Activated CD4-positive, alpha-beta T cell treated with anti-CD3 and anti-CD28 coated beads, Interleukin-2, amount 50 U/mL, for 48 hours (primary cell): ENCODE results near the gene TMEM8B.

Source experiments
- DNase-seq, 2 experiments: peaks; one replicate each; pipeline ENCODE4 v3.0.0-alpha.2; 2020

Gene TMEM8B

DNA sequence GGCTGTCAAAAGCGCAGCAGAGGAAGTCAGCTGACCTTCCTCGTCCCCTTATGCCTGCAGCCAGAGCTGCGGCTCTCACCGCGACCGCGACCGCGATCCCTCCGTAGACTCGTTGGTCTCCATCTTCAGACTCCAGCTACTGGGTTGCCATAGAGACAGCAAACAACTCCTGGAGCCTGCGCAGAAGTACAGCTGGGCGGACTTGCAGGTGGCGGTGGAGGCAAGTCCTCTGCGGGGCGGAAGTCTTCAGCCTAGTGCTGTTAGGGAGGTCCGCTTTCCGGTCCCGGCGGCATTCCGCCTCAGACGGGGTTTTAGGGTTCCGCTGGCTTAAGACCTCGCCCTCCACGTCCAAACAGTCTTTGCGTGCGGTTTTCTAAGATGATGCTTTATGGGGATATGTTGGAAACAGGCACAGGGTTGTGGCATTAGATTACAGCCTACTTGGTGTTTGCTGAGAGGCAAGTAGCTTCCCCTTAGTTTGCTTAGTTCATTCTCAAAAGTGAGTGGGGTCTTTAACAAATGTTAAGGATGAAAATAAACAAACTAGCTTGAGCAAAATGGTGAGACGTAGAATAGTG is 16.9 kb upstream of the TMEM8B start, which contains the start of gene SPAG8:
TSS of gene SPAG8 (minus strand) at position 238 of the 578 bp plus-strand sequence. CDS start at position 123, 115 bp downstream.
- DNase-seq: peak; percentile 94

GRCh38 chr9:35813434-35814105 is 15.5 kb upstream of the TMEM8B start:
- no peak for DNase-seq

- DNase-seq: peak; percentile 46 to 54
Observed at GRCh38 chr9:35814106-35814840, 14.8 kb upstream of the TMEM8B start.

- peak; percentile 99 for DNase-seq
Observed at GRCh38 chr9:35814841-35815543, 14.0 kb upstream of the TMEM8B start, which contains the start of gene HINT2. Gene HINT2, minus strand, starts transcription at chr9:35815042. Its CDS starts 63 bp downstream, at chr9:35814979.

- no peak for DNase-seq
Observed at GRCh38 chr9:35816708-35817107, 12.3 kb upstream of the TMEM8B start.

- DNase-seq: no peak
Observed at GRCh38 chr9:35818341-35818740, 10.7 kb upstream of the TMEM8B start.

DNA sequence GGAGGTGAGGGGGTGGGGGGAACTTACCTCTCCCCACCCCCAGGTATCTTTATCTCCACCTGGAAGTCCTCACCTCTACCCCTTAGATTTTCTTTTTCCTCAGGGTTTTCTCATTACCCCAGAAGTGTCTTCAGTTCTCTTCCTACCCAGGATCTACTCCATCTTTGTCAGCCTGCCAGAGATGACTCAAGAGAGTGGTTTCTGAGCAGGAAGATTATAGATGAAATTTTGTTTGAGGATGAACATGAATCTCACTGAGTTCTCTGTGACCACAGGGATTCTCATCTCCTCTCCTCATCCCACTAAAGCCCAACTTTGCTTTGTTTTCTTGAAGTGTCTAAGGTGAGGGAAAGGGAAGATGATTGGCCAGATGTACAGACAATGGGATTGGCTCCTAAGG is 9.0 kb upstream of the TMEM8B start:
- no peak for DNase-seq

- DNase-seq: no peak
Observed at GRCh38 chr9:35822926-35823325, 6.1 kb upstream of the TMEM8B start.

DNA sequence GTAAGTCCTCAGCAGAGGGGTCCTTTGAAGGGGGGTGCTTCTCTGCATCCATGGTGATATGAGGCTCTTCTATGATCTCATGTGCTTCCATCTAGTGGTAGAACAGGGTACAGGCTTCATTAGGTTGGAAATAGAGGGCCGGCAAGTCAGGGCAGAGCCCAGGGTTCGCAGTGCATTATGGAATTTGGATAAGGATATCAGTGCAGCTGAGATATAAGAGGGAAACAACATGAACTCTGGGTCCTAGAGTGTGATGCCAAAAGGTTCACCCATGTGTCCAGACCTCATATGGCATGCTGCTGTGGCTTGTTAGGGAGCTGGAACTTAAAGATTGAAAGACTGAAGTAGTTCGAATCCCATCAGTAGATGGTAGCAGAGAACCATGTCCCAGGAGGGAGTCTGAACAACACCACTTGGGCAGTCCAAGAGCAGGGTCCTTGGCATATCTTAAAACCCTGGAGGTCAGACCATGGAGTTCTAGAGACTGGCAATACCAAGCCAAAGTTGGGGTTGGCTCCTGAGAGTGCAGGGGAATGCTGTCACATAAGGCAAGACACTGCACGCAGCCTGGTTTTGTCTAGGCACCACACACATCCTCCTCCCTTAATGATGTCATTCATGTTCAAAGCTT is 2.8 kb upstream of the TMEM8B start:
- peak in 1 of 2 experiments; percentile 38 for DNase-seq

DNA sequence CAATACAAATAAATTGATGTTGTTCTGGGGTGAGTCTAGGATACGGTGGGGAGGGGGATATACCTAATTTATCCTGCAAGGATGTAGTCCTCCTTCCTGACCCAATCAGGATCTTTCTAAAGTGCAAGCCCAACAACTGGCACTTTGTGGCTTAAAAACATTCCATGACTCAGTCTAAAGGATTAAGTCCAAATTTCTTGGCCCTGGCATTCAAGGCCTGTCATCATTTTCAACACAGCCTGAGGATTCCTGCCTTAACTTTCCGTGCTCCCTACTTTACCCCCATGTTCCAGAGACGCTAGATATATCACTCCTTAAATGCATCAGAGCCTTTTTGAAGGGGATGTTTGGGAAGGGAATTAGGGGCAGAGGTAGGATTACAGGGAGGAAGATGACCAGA is 1.5 kb upstream of the TMEM8B start:
- no peak for DNase-seq

GRCh38 chr9:35828716-35829083 is 328 bp upstream of the TMEM8B start, which contains the start of gene FAM221B:
Gene FAM221B, minus strand, starts transcription at chr9:35828732. Its CDS starts 2,571 bp downstream, at chr9:35826161.
- DNase-seq: peak in 1 of 2 experiments; percentile 28

DNA sequence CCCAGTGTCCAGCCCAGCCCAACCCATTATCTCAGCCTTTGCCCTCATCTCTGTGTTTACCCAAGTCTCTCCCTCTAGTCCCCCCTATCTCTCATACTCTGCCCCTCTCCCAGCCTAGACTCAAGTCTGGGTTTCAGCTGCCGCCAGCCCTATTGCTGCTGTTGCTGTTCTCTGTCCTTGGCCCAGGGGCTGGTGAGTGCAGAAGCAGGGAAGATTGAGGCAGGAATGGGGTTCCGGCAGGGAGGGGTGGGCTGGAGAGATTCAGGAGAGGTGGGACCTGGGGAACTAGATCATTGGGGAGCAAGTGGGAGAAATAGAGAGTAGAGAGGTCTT is 702 bp downstream of the TMEM8B start:
- DNase-seq: no peak

GRCh38 chr9:35831040-35831439 is 2.0 kb downstream of the TMEM8B start:
- no peak for DNase-seq

GRCh38 chr9:35832814-35833213 is 3.8 kb downstream of the TMEM8B start:
- no peak for DNase-seq

DNA sequence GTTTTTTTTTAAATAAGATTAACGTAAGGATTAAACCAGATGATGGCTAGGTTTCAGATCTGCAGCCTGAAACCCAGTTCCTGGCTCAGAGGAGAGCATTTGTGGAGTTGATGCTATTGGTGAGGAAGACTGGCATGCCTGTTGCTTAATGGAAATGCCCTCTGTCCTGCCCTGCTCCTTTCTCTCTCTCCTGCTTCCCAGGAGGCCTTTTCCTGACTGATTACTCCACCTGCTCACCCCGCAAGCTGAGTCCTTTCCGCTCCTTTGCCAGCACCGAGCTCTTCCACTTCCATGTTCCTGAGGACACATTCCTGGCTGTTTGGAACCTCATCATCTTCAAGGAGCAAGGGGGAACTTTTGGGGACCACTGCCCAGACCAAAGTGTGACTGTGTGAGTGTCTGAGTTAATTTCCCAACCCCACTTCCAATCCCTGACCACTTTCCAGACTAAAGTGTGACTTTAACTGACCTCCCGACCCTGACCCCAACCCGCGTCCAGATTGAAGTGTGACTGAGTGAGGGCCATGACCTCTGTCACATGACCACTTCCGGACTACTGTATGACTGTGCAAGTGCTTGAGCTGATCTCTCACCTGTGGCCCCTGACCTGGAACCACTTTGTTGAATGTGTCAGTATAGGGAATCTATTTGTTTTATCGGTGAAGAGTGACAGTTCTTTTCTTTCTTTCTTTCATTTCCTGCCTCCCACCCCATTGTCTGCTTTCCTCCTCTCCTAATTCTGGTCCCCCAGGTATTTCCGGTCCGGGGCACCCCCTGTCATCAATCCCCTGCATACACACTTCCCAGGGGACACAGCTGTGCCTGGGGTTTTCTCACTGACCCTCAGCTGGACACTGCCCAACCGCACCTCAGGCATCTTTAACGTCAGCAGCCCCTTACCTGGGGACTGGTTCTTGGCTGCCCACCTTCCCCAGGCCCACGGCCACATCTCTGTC is 5.5 kb downstream of the TMEM8B start:
- no peak for DNase-seq

- DNase-seq: no peak
Observed at GRCh38 chr9:35835216-35835632, 6.2 kb downstream of the TMEM8B start.

DNA sequence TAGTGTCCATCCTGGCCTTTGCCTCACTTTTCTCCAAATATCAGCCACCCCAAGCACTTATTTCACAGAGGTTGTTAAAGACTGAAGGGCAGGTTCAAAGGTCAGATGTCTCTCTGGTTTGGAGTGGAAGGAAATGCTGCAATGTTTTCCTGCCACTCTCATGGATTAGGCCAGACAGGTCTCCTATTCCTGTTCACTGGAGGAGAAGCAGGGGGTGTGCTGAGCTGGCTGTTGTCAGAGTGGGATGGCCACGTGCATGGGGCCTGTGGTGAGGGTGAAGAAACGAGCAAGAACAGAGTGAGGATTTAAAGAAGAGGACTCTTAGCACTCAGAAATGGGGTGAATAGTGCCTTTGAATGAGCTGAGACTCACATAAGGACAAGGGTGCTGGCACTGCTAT is 6.7 kb downstream of the TMEM8B start:
- DNase-seq: no peak

GRCh38 chr9:35836595-35836994 is 7.6 kb downstream of the TMEM8B start:
- DNase-seq: no peak

DNA sequence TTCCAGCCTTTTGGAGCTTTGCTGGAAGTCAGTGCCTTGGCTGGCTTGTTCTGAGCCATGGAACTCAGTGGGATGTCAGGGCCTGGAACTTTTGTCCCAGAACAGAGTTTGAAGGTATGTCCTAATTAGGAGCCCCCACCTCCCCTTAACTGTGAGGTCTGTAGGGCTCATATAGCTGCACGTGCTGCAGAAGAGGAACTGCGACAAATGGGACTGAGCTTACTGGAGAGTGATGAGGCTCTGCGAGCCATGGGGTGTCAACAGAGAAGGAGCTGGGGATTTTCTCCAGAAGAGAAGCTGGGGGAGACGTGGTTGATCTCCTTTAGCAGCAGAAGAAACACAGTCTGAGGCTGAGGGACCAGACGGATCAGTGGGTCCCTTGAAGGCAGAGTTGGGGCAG is 10.9 kb downstream of the TMEM8B start:
- no peak for DNase-seq

DNA sequence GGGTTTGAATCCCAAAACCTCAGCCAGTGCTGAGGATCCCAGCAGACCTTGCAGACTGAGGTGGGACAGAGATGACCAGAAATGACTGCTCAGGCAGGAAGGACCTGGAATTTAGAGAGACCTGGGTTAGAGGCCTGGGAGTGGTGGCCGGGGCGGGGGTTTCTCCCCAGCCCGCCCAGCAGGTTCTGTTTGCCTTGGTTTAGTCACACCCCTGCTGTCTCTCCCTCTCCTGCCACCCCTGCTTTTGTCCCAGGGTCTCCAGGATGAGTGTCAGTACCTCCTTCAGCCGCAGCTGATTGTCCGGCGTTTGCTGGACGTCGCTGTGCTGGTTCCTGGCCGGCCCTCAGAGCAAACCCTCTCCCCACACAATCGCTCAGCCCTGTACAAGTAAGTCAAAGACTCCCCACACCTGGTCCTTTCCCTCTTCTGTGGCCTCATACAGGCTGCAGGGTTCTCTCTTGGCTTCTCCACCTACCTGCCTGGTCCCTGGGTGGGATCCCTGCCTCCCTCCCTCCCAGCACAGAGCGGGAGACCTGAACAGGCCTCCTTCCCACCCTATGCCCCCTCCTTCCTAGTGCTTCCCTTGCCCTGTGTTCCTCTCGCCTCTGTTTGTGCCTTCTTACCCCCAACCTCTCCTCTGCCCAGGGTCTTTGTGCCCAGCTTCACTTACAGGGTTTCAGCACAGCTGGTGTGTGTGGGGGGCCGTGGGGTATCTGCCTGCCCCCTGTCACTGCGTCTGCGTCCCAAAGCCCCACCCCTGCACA is 12.0 kb downstream of the TMEM8B start:
- no peak for DNase-seq

- DNase-seq: no peak
Observed at GRCh38 chr9:35841645-35841900, 12.5 kb downstream of the TMEM8B start.
